ENCODE measurements around the gene PHLPP2. TPM values are rescaled to one million over a fixed set of nuclear protein-coding genes. Genes with fewer than 3 reads are reported as not detected.

Gene PHLPP2
- total and polyA plus RNA-seq, 2 donors (not counting 1 experiment from before 2014, with no cell fraction given), result 9.7 to 13.2 TPM

GRCh38 chr16:71669926-71670536 lies 54.5 kb downstream of the PHLPP2 start:
- H3K4me2 ChIP-seq (ENCODE audit: extremely low read depth, insufficient read depth, low read length), result no peak overlapping the region
- TF ChIP-seq EZH2 (IDR thresholded peaks at IDR 0.05; ENCODE audit: low read length, missing control alignments) (no peak), CTCF (conservative IDR thresholded peaks at IDR 0.05 in 1 of 2, IDR thresholded peaks at IDR 0.05 in 1 of 2; ENCODE audit: low read depth in 1 of 2, low read length in 2 of 2) (no peak)
- no peaks in the 10 kb centered on the region for H3K27me3 ChIP-seq (ENCODE audit: control insufficient read depth, insufficient read depth, low read length)
- no peak overlapping the region for H3K27ac ChIP-seq (ENCODE audit: insufficient read depth, low read length)
- H3K9me3 ChIP-seq (ENCODE audit: control insufficient read depth, insufficient read depth, low read depth, low read length), result no peaks in the 10 kb centered on the region
- no peaks in the 10 kb centered on the region for H3K79me2 ChIP-seq (ENCODE audit: control insufficient read depth, insufficient read depth, low read length)
- H3K36me3 ChIP-seq (ENCODE audit: control insufficient read depth, insufficient read depth, low read length), result peaks cover 3% of the 10 kb centered on the region
- H3K4me1 ChIP-seq (ENCODE audit: control insufficient read depth, extremely low read depth, insufficient read depth, low read length), result no peaks in the 10 kb centered on the region
- no peak overlapping the region for H3K4me3 ChIP-seq (replicated peaks in 1 of 4; ENCODE audit: control extremely low read depth in 1 of 4, insufficient read depth in 1 of 4, low read depth in 3 of 4, low read length in 4 of 4)
- H4K20me1 ChIP-seq (ENCODE audit: control insufficient read depth, extremely low read depth, insufficient read depth, low read length), result no peaks in the 10 kb centered on the region
- no peak overlapping the region for H2AFZ ChIP-seq (ENCODE audit: low read length)
- no peak overlapping the region for H3K9ac ChIP-seq (ENCODE audit: insufficient read depth, low read length)
- no peak for DNase-seq (ENCODE audit: low read depth in 2 of 2)

- no peaks in the 10 kb centered on the region for H3K9me3 ChIP-seq (ENCODE audit: control insufficient read depth, insufficient read depth, low read depth, low read length)
- H3K4me1 ChIP-seq (ENCODE audit: control insufficient read depth, extremely low read depth, insufficient read depth, low read length), result no peaks in the 10 kb centered on the region
- TF ChIP-seq CTCF (conservative IDR thresholded peaks at IDR 0.05 in 1 of 2, IDR thresholded peaks at IDR 0.05 in 1 of 2; ENCODE audit: low read depth in 1 of 2, low read length in 2 of 2), result no peak
- no peak for TF ChIP-seq EZH2 (IDR thresholded peaks at IDR 0.05; ENCODE audit: low read length, missing control alignments)
- no peak overlapping the region for H3K4me2 ChIP-seq (ENCODE audit: extremely low read depth, insufficient read depth, low read length)
- H4K20me1 ChIP-seq (ENCODE audit: control insufficient read depth, extremely low read depth, insufficient read depth, low read length), result no peaks in the 10 kb centered on the region
- H3K79me2 ChIP-seq (ENCODE audit: control insufficient read depth, insufficient read depth, low read length), result no peaks in the 10 kb centered on the region
- no peak overlapping the region for H3K9ac ChIP-seq (ENCODE audit: insufficient read depth, low read length)
- no peak for DNase-seq (ENCODE audit: low read depth in 2 of 2)
- no peak overlapping the region for H3K27ac ChIP-seq (ENCODE audit: insufficient read depth, low read length)
- peaks cover 3% of the 10 kb centered on the region for H3K36me3 ChIP-seq (ENCODE audit: control insufficient read depth, insufficient read depth, low read length)
- no peak overlapping the region for H3K4me3 ChIP-seq (replicated peaks in 1 of 4; ENCODE audit: control extremely low read depth in 1 of 4, insufficient read depth in 1 of 4, low read depth in 3 of 4, low read length in 4 of 4)
- no peak overlapping the region for H2AFZ ChIP-seq (ENCODE audit: low read length)
- no peaks in the 10 kb centered on the region for H3K27me3 ChIP-seq (ENCODE audit: control insufficient read depth, insufficient read depth, low read length)
Measured at GRCh38 chr16:71666928-71667707, 57.4 kb downstream of the PHLPP2 start.

GRCh38 chr16:71666264-71666663 lies 58.2 kb downstream of the PHLPP2 start:
- no peaks in the 10 kb centered on the region for H3K27me3 ChIP-seq (ENCODE audit: control insufficient read depth, insufficient read depth, low read length)
- no peak overlapping the region for H3K27ac ChIP-seq (ENCODE audit: insufficient read depth, low read length)
- H2AFZ ChIP-seq (ENCODE audit: low read length), result no peak overlapping the region
- DNase-seq (ENCODE audit: low read depth in 2 of 2), result no peak
- H3K4me1 ChIP-seq (ENCODE audit: control insufficient read depth, extremely low read depth, insufficient read depth, low read length), result no peaks in the 10 kb centered on the region
- H3K4me2 ChIP-seq (ENCODE audit: extremely low read depth, insufficient read depth, low read length), result no peak overlapping the region
- no peaks in the 10 kb centered on the region for H3K9me3 ChIP-seq (ENCODE audit: control insufficient read depth, insufficient read depth, low read depth, low read length)
- TF ChIP-seq CTCF (conservative IDR thresholded peaks at IDR 0.05 in 1 of 2, IDR thresholded peaks at IDR 0.05 in 1 of 2; ENCODE audit: low read depth in 1 of 2, low read length in 2 of 2) (no peak), EZH2 (IDR thresholded peaks at IDR 0.05; ENCODE audit: low read length, missing control alignments) (no peak)
- H3K4me3 ChIP-seq (replicated peaks in 1 of 4; ENCODE audit: control extremely low read depth in 1 of 4, insufficient read depth in 1 of 4, low read depth in 3 of 4, low read length in 4 of 4), result no peak overlapping the region
- peaks cover 3% of the 10 kb centered on the region for H3K36me3 ChIP-seq (ENCODE audit: control insufficient read depth, insufficient read depth, low read length)
- no peaks in the 10 kb centered on the region for H3K79me2 ChIP-seq (ENCODE audit: control insufficient read depth, insufficient read depth, low read length)
- H3K9ac ChIP-seq (ENCODE audit: insufficient read depth, low read length), result no peak overlapping the region
- H4K20me1 ChIP-seq (ENCODE audit: control insufficient read depth, extremely low read depth, insufficient read depth, low read length), result no peaks in the 10 kb centered on the region
